H1 (cell line): Measurements from ENCODE around the gene LRPAP1. TPM values are rescaled to one million over a fixed set of nuclear protein-coding genes. Genes with fewer than 3 reads are reported as not detected.

Source experiments
- RBBP5 ChIP-seq: IDR thresholded peaks from 2 replicates; pipeline ENCODE4 v1.7.1; 2012; ENCODE audit warnings: low read depth, mild to moderate bottlenecking, inconsistent platforms, low read length, moderate library complexity, borderline replicate concordance
- polyA plus RNA-seq, 7 experiments: library from polyadenylated mRNA; depleted of rRNA in 3 of 7; stranded (reverse) in 5 of 7; unstranded in 2 of 7; fragments of >200 nt in 5 of 7; fragments of 200-250 nt in 2 of 7; gene quantifications; 1 replicate in 5 of 7; 2 replicates in 1 of 7; 4 replicates in 1 of 7; pipeline versions ENCODE4 v1.2.1 to v1.2.3, GENCODE V29; 2011 to 2013; ENCODE audit warnings: missing spikeins in 2 of 7, mixed read lengths in 2 of 7
- total RNA-seq: library from RNA; stranded (reverse); fragmentation: NEBNext Ultra II Directional; extraction: Animal tissue kit (Norgen Biotek cat#: 25700); gene quantifications from 2 replicates; pipeline ENCODE4 v1.2.1, GENCODE V29; 2021

LRPAP1 gene
- total and polyA plus RNA-seq, 2 of the 8 experiments (the other 6 are each of a cell fraction or from before 2014, with no cell fraction given), result 31.1 to 101 TPM

GRCh38 chr4:3526456-3526855 lies 5.8 kb downstream of the LRPAP1 start (continued):
- TF ChIP-seq RBBP5, result no peak
